HEK293 (cell line): ENCODE measurements around the gene MICAL3.

ENCODE experiments used
- EGR2 ChIP-seq: fragments of 450-650 bp; formaldehyde crosslinking; IDR thresholded peaks from 2 replicates; pipeline ENCODE4 v1.5.1; 2016; ENCODE audit warnings: low read depth, missing biosample characterization, missing genetic modification characterization
- FEZF1 ChIP-seq: fragments of 450-650 bp; formaldehyde crosslinking; IDR thresholded peaks from 2 replicates; pipeline ENCODE4 v1.5.1; 2016; ENCODE audit warnings: missing biosample characterization, missing genetic modification characterization
- KLF8 ChIP-seq: fragments of 450-650 bp; formaldehyde crosslinking; IDR thresholded peaks from 2 replicates; pipeline ENCODE4 v1.5.1; 2016; ENCODE audit warnings: missing biosample characterization, missing genetic modification characterization
- MEIS1 ChIP-seq: sonication (generic); formaldehyde crosslinking; IDR thresholded peaks from 2 replicates; pipeline ENCODE4 v1.8.1; 2022; ENCODE audit warnings: missing genetic modification reagents, mild to moderate bottlenecking, borderline replicate concordance
- OSR2 ChIP-seq: fragments of 450-650 bp; formaldehyde crosslinking; IDR thresholded peaks from 2 replicates; pipeline ENCODE4 v1.5.1; 2016; ENCODE audit warnings: missing biosample characterization, missing genetic modification characterization
- RBAK ChIP-seq: fragments of 450-650 bp; formaldehyde crosslinking; IDR thresholded peaks from 2 replicates; pipeline ENCODE4 v1.5.1; 2016; ENCODE audit warnings: missing biosample characterization, missing genetic modification characterization
- REPIN1 ChIP-seq: fragments of 450-650 bp; formaldehyde crosslinking; IDR thresholded peaks from 2 replicates; pipeline ENCODE4 v1.5.1; 2017; ENCODE audit warnings: missing biosample characterization, missing genetic modification characterization, low read depth
- SP2 ChIP-seq: fragments of 450-650 bp; formaldehyde crosslinking; IDR thresholded peaks from 2 replicates; pipeline ENCODE4 v1.5.1; 2016; ENCODE audit warnings: missing biosample characterization, missing genetic modification characterization
- SP7 ChIP-seq: fragments of 450-650 bp; formaldehyde crosslinking; IDR thresholded peaks from 2 replicates; pipeline ENCODE4 v1.5.1; 2016; ENCODE audit warnings: missing biosample characterization, missing genetic modification characterization
- ZFHX2 ChIP-seq: fragments of 450-650 bp; formaldehyde crosslinking; conservative IDR thresholded peaks from 2 replicates; pipeline ENCODE4 v1.5.1; 2016; ENCODE audit warnings: missing biosample characterization, missing genetic modification characterization
- ZFP69B ChIP-seq: fragments of 450-650 bp; formaldehyde crosslinking; IDR thresholded peaks from 2 replicates; pipeline ENCODE4 v1.5.1; 2016; ENCODE audit warnings: missing biosample characterization, missing genetic modification characterization
- ZNF138 ChIP-seq: fragments of 450-650 bp; formaldehyde crosslinking; IDR thresholded peaks from 2 replicates; pipeline ENCODE4 v1.5.1; 2016; ENCODE audit warnings: missing biosample characterization, missing genetic modification characterization, borderline replicate concordance
- ZNF140 ChIP-seq: fragments of 450-650 bp; formaldehyde crosslinking; IDR thresholded peaks from 2 replicates; pipeline ENCODE4 v1.5.1; 2016; ENCODE audit warnings: missing biosample characterization, missing genetic modification characterization
- ZNF146 ChIP-seq: fragments of 450-650 bp; formaldehyde crosslinking; IDR thresholded peaks from 2 replicates; pipeline ENCODE4 v1.5.1; 2016; ENCODE audit warnings: missing biosample characterization, missing genetic modification characterization
- ZNF157 ChIP-seq: fragments of 450-650 bp; formaldehyde crosslinking; IDR thresholded peaks from 2 replicates; pipeline ENCODE4 v1.5.1; 2016; ENCODE audit warnings: missing biosample characterization, missing genetic modification characterization
- ZNF24 ChIP-seq: fragments of 450-650 bp; formaldehyde crosslinking; IDR thresholded peaks from 2 replicates; pipeline ENCODE4 v1.5.1; 2016; ENCODE audit warnings: missing biosample characterization, missing genetic modification characterization
- ZNF292 ChIP-seq: fragments of 450-650 bp; formaldehyde crosslinking; IDR thresholded peaks from 2 replicates; pipeline ENCODE4 v1.5.1; 2016; ENCODE audit warnings: low read depth, missing biosample characterization, missing genetic modification characterization, borderline replicate concordance
- ZNF341 ChIP-seq: fragments of 450-650 bp; formaldehyde crosslinking; IDR thresholded peaks from 2 replicates; pipeline ENCODE4; 2016; ENCODE audit warnings: low read depth, missing biosample characterization, missing genetic modification characterization
- ZNF416 ChIP-seq: fragments of 450-650 bp; formaldehyde crosslinking; IDR thresholded peaks from 2 replicates; pipeline ENCODE4 v1.5.1; 2016; ENCODE audit warnings: missing biosample characterization, missing genetic modification characterization
- ZNF555 ChIP-seq: fragments of 450-650 bp; formaldehyde crosslinking; conservative IDR thresholded peaks from 2 replicates; pipeline ENCODE4 v1.5.1; 2017; ENCODE audit warnings: missing biosample characterization, mild to moderate bottlenecking, missing genetic modification characterization, inconsistent platforms
- ZNF600 ChIP-seq: fragments of 450-650 bp; formaldehyde crosslinking; IDR thresholded peaks from 2 replicates; pipeline ENCODE4 v1.5.1; 2016; ENCODE audit warnings: missing biosample characterization, missing genetic modification characterization
- ZNF610 ChIP-seq: fragments of 450-650 bp; formaldehyde crosslinking; IDR thresholded peaks from 2 replicates; pipeline ENCODE4 v1.5.1; 2016; ENCODE audit warnings: missing biosample characterization, missing genetic modification characterization, borderline replicate concordance
- ZNF623 ChIP-seq: fragments of 450-650 bp; formaldehyde crosslinking; IDR thresholded peaks from 2 replicates; pipeline ENCODE4 v1.5.1; 2016; ENCODE audit warnings: missing biosample characterization, missing genetic modification characterization
- ZNF629 ChIP-seq: fragments of 450-650 bp; formaldehyde crosslinking; IDR thresholded peaks from 2 replicates; pipeline ENCODE4 v1.5.1; 2017; ENCODE audit warnings: missing biosample characterization, missing genetic modification characterization
- ZNF658 ChIP-seq: fragments of 450-650 bp; formaldehyde crosslinking; IDR thresholded peaks from 2 replicates; pipeline ENCODE4; 2016; ENCODE audit warnings: missing biosample characterization, missing genetic modification characterization
- ZNF664 ChIP-seq: fragments of 450-650 bp; formaldehyde crosslinking; IDR thresholded peaks from 2 replicates; pipeline ENCODE4 v1.5.1; 2016; ENCODE audit warnings: missing biosample characterization, missing genetic modification characterization
- ZSCAN30 ChIP-seq: fragments of 450-650 bp; IDR thresholded peaks from 2 replicates; pipeline ENCODE4 v1.5.1; 2018; ENCODE audit warnings: missing biosample characterization, mild to moderate bottlenecking, missing genetic modification characterization, moderate library complexity
- TF ChIP-seq, protein P1 (sequence below): fragments of 450-650 bp; formaldehyde crosslinking; IDR thresholded peaks from 2 replicates; pipeline ENCODE4 v1.5.1; 2016; ENCODE audit warnings: missing biosample characterization, missing genetic modification characterization
- TF ChIP-seq, protein P2 (sequence below): fragments of 450-650 bp; formaldehyde crosslinking; IDR thresholded peaks from 2 replicates; pipeline ENCODE4 v1.5.1; 2016; ENCODE audit warnings: missing biosample characterization, missing genetic modification characterization, low read depth
- TF ChIP-seq, protein P3 (sequence below): fragments of 450-650 bp; formaldehyde crosslinking; IDR thresholded peaks from 2 replicates; pipeline ENCODE4 v1.5.1; 2016; ENCODE audit warnings: missing biosample characterization, missing genetic modification characterization
- TF ChIP-seq, protein P4 (sequence below): fragments of 450-650 bp; formaldehyde crosslinking; IDR thresholded peaks from 2 replicates; pipeline ENCODE4 v1.5.1; 2016; ENCODE audit warnings: missing biosample characterization, missing genetic modification characterization
- TF ChIP-seq, protein P5 (sequence below): fragments of 450-650 bp; formaldehyde crosslinking; conservative IDR thresholded peaks from 2 replicates; pipeline ENCODE4 v1.5.1; 2016; ENCODE audit warnings: low read depth, missing biosample characterization, missing genetic modification characterization

Gene MICAL3

DNA sequence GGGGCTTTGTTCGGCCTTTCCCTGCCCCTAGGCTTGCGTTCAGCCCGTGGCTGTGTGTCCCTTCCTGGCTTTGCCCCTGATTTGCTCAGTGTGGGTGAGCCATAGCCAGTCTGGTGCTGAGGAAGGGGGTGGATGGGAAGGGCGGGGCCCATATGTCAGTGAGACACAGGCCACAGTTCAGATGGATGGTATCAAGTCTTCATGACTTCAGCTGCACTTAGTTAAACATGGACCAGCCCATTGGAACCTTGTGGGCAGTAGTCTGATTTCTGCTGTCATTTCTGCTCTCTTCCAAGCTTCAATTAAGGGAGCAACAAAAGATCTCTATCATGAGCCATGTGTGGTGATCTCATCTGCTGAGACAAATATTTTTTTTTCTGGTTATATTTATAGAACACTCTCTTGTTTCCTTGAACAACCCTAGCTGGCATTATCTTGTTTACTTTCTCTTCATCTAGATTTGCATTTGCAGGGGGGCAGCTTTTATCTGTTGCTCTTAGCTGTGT is 31.9 kb upstream of the MICAL3 start (continued):
- TF ChIP-seq, protein P1, sequence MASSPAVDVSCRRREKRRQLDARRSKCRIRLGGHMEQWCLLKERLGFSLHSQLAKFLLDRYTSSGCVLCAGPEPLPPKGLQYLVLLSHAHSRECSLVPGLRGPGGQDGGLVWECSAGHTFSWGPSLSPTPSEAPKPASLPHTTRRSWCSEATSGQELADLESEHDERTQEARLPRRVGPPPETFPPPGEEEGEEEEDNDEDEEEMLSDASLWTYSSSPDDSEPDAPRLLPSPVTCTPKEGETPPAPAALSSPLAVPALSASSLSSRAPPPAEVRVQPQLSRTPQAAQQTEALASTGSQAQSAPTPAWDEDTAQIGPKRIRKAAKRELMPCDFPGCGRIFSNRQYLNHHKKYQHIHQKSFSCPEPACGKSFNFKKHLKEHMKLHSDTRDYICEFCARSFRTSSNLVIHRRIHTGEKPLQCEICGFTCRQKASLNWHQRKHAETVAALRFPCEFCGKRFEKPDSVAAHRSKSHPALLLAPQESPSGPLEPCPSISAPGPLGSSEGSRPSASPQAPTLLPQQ (tag by site-specific recombination): peak; percentile 91
- TF ChIP-seq ZSCAN30: no peak
- TF ChIP-seq, protein P2, sequence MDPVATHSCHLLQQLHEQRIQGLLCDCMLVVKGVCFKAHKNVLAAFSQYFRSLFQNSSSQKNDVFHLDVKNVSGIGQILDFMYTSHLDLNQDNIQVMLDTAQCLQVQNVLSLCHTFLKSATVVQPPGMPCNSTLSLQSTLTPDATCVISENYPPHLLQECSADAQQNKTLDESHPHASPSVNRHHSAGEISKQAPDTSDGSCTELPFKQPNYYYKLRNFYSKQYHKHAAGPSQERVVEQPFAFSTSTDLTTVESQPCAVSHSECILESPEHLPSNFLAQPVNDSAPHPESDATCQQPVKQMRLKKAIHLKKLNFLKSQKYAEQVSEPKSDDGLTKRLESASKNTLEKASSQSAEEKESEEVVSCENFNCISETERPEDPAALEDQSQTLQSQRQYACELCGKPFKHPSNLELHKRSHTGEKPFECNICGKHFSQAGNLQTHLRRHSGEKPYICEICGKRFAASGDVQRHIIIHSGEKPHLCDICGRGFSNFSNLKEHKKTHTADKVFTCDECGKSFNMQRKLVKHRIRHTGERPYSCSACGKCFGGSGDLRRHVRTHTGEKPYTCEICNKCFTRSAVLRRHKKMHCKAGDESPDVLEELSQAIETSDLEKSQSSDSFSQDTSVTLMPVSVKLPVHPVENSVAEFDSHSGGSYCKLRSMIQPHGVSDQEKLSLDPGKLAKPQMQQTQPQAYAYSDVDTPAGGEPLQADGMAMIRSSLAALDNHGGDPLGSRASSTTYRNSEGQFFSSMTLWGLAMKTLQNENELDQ (tag by site-specific recombination): no peak
- TF ChIP-seq ZNF600 (tag by site-specific recombination): no peak
- TF ChIP-seq ZNF292: no peak
- TF ChIP-seq ZNF610 (tag by site-specific recombination): no peak
- no peak for TF ChIP-seq ZNF623
- TF ChIP-seq ZNF664 (tag by site-specific recombination): no peak
- TF ChIP-seq ZNF157 (tag by site-specific recombination): no peak
- TF ChIP-seq MEIS1 (CRISPR knock-in tag): no peak
- no peak for TF ChIP-seq ZNF555 (tag by site-specific recombination)
- TF ChIP-seq ZNF24 (tag by site-specific recombination): 0 out of 2 replicates have a peak, but pooled peaks have one; percentile 40
- TF ChIP-seq ZNF138: no peak
- no peak for TF ChIP-seq ZNF658 (tag by site-specific recombination)
- TF ChIP-seq ZFHX2 (tag by site-specific recombination): peak; percentile 56; the same call in 1 of the 2 replicates
- no peak for TF ChIP-seq ZNF416
- no peak for TF ChIP-seq ZNF146
- no peak for TF ChIP-seq OSR2 (tag by site-specific recombination)
- TF ChIP-seq, protein P3, sequence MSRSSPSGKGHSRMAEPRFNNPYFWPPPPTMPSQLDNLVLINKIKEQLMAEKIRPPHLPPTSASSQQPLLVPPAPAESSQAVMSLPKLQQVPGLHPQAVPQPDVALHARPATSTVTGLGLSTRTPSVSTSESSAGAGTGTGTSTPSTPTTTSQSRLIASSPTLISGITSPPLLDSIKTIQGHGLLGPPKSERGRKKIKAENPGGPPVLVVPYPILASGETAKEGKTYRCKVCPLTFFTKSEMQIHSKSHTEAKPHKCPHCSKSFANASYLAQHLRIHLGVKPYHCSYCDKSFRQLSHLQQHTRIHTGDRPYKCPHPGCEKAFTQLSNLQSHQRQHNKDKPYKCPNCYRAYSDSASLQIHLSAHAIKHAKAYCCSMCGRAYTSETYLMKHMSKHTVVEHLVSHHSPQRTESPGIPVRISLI (tag by site-specific recombination): 0 out of 2 replicates have a peak, but pooled peaks have one; percentile 30
- peak; percentile 49; the same call in 1 of the 2 replicates for TF ChIP-seq EGR2 (tag by site-specific recombination)
- TF ChIP-seq ZNF629 (tag by site-specific recombination): peak; percentile 66; the same call in 1 of the 2 replicates
- TF ChIP-seq, protein P4, sequence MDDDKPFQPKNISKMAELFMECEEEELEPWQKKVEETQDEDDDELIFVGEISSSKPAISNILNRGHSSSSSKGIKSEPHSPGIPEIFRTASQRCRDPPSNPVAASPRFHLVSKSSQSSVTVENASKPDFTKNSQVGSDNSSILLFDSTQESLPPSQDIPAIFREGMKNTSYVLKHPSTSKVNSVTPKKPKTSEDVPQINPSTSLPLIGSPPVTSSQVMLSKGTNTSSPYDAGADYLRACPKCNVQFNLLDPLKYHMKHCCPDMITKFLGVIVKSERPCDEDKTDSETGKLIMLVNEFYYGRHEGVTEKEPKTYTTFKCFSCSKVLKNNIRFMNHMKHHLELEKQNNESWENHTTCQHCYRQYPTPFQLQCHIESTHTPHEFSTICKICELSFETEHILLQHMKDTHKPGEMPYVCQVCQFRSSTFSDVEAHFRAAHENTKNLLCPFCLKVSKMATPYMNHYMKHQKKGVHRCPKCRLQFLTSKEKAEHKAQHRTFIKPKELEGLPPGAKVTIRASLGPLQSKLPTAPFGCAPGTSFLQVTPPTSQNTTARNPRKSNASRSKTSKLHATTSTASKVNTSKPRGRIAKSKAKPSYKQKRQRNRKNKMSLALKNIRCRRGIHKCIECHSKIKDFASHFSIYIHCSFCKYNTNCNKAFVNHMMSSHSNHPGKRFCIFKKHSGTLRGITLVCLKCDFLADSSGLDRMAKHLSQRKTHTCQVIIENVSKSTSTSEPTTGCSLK: no peak
- TF ChIP-seq ZNF341: 0 out of 2 replicates have a peak, but pooled peaks have one; percentile 30
- peak; percentile 74 for TF ChIP-seq SP7 (tag by site-specific recombination)
- peak; percentile 74 for TF ChIP-seq FEZF1 (tag by site-specific recombination)
- no peak for TF ChIP-seq REPIN1
- peak; percentile 85 for TF ChIP-seq ZFP69B (tag by site-specific recombination)
- no peak for TF ChIP-seq ZNF140 (tag by site-specific recombination)
- no peak for TF ChIP-seq RBAK (tag by site-specific recombination)
- TF ChIP-seq SP2 (tag by site-specific recombination): peak; percentile 40
- TF ChIP-seq KLF8 (tag by site-specific recombination): 0 out of 2 replicates have a peak, but pooled peaks have one; percentile 40
- TF ChIP-seq, protein P5, sequence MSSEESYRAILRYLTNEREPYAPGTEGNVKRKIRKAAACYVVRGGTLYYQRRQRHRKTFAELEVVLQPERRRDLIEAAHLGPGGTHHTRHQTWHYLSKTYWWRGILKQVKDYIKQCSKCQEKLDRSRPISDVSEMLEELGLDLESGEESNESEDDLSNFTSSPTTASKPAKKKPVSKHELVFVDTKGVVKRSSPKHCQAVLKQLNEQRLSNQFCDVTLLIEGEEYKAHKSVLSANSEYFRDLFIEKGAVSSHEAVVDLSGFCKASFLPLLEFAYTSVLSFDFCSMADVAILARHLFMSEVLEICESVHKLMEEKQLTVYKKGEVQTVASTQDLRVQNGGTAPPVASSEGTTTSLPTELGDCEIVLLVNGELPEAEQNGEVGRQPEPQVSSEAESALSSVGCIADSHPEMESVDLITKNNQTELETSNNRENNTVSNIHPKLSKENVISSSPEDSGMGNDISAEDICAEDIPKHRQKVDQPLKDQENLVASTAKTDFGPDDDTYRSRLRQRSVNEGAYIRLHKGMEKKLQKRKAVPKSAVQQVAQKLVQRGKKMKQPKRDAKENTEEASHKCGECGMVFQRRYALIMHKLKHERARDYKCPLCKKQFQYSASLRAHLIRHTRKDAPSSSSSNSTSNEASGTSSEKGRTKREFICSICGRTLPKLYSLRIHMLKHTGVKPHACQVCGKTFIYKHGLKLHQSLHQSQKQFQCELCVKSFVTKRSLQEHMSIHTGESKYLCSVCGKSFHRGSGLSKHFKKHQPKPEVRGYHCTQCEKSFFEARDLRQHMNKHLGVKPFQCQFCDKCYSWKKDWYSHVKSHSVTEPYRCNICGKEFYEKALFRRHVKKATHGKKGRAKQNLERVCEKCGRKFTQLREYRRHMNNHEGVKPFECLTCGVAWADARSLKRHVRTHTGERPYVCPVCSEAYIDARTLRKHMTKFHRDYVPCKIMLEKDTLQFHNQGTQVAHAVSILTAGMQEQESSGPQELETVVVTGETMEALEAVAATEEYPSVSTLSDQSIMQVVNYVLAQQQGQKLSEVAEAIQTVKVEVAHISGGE (tag by site-specific recombination): no peak
